HG03558 (cell line): Measurements from ENCODE around the gene RTP3.
"Not testable (repeated sequence)": the region's sequence is repeated elsewhere in the genome, so short reads cannot be mapped to it uniquely, and the experiment has no call there.

Source experiments
- ATAC-seq: cut with Tn5 transposase; IDR thresholded peaks from one replicate; pipeline ENCODE4 v1.9.1; 2021; ENCODE audit warnings: moderate number of reproducible peaks; ENCODE audit not compliant: unreplicated experiment; ENCODE audit errors: extremely low read depth

Gene RTP3

GRCh38 chr3:46489875-46490274 is 7.9 kb upstream of the RTP3 start:
- ATAC-seq, result no peak

DNA sequence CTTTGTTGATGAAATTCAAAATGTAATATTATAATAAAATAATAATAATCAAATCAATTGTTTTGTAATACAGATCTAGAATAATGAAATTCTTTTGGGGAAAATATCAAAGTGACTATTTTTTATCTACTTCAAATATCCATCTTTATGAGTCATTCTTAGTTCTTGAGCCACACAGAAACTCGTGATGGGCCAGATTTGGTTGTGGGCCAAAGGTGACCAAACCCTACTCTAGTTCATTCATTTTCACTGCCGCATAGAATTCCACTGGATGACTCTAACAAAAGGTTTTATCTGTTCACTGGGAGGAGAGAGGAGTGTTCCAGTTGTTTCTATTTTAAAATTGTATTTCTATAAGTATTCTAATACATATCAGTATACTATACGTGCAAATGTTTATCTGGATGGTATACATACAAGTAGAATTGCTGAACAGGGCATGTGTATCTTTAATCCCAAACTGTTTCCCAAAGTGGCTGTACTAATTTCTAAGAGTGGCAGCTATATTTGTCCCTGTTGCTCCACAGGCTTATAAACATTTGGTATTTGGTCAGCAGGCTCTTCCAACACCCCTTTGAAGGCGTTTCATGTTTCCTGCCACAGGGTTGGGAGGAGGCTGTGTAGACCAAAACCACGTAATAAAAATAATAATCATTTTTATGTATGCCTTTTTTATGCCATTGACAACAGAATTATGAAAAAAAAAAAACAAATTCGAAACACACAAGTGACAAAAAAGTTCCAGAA is 7.3 kb upstream of the RTP3 start:
- no peak for ATAC-seq

DNA sequence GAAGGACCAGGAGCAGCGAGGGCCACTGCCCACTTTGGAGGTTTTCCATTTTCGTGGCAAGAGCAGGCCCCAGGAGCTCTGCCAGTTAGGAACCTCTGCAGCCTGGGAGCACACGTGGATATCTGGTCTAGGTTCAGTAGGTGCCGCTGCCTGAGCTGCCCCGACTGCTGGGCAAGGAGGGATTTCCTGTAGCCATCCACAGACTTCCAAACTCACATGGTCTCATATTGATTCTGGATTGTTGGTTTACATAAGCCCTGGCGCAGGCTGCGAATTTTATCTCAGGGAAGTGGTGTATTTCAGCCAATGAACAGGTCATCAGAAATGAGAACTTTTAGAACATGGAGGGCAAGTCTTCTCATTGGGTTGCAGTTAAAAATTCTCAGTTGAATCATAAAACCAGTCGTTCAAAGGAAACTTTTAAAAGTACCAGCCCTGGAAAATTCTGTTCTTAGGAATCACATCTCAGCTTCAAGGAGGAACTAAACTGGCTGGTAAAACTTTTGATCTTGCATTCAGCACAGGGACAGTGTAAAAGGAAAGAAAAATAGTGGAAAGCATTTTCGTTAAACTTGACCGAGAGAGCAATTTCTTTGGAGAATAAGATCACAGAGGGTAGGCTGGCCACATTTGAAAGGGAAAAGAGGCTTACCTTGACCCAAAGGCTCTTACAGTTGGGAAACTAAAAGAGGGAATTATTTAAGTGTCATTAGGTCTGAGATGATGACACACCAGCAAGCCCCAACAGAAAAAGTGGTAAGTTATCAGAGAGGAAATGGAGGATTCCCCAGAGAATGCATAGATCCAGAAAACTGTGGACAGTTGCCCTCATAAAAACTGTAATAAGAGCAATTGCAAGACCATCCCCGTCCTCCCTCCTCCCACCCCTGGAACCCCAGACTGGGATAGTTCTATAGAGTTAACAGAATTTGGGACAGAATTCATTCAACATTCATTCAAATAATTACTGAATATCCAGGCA is 6.4 kb upstream of the RTP3 start:
- no peak for ATAC-seq

DNA sequence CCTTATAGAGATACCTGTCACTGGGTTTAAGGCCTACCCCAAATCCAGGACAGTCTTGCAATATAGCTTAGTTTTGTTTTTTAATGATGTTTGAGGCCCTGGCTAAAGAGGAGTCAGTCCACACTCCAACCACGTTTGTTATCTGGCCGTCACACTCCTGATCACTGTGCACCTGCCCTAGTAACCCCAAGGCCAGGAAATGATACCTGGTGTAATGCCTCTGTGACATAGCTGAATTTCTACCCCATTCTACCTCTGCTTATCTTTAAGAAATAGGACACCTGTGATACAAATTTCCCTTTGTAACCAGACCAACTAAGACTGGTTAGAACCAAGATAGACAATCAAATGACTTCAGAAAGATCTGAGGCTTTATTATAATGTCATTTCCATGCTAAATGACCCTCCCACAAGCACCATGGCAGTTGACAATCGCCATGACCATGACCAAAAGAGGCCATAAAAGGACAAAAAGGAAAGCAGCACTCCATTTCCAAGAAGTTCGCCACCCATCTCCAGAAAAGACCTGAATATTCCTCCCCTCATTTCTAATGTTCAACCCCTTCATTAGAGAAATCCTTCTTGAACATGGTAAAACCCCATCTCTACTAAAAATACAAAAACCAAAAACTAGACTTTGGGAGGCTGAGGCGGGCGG is 4.8 kb upstream of the RTP3 start:
- ATAC-seq, result no peak

GRCh38 chr3:46494491-46494890 is 3.3 kb upstream of the RTP3 start:
- not testable (repeated sequence) for ATAC-seq

DNA sequence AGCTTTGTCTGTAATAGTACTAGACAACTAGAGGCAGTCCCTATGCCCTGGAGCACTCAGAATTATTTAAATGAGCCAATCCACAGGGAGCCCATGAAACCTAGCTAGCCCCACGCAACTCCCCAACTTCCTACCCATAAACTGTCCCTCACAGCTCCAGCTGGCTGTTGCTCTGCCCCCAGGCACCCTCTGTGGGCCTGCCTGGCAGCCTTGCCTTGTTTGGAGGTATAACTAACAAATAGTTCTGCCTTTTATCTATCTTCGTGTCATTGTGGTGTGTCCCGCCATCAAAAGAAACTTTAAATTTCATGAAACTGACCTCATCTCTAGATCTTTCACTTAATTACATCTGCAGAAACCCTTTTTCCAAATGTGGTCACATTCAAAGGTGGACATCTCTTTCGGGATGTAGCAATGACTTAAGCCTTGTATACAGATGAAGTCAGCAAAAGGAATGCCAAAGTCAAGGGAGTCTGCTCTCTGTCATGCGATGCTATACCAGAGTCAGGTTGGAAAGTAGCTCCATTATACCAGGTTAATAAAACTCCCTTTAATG is 1.8 kb upstream of the RTP3 start:
- no peak for ATAC-seq

GRCh38 chr3:46496746-46497555 is 825 bp upstream of the RTP3 start:
- ATAC-seq, result no peak

DNA sequence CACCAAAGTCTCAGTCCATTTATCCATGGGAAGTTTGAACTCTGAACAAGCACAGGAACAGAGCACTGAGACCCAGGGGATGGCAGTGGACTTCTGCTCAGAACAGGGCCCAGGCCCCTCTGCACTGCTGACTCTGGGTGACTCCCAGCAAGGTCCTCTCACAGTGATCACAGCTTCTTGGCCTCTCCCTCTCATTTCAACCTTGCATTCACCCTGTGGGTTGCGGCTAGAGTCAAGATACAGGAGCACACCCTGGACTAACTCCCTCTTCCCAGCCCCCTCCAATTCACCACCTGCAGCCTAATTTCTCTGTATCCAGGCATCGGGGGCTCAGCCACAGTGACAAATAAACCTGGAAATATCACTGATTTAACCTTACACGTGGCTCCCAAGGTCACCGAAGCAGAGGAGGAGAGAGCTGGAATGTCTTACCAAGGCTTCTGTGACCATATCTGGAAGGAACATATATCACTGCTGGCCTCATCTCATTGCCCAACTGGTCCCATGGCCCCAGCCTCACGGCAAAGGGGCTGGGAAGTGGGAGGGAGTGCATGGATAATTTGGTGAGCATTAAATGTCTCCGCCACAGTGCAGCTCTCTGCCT is 1.2 kb downstream of the RTP3 start:
- ATAC-seq, result no peak

DNA sequence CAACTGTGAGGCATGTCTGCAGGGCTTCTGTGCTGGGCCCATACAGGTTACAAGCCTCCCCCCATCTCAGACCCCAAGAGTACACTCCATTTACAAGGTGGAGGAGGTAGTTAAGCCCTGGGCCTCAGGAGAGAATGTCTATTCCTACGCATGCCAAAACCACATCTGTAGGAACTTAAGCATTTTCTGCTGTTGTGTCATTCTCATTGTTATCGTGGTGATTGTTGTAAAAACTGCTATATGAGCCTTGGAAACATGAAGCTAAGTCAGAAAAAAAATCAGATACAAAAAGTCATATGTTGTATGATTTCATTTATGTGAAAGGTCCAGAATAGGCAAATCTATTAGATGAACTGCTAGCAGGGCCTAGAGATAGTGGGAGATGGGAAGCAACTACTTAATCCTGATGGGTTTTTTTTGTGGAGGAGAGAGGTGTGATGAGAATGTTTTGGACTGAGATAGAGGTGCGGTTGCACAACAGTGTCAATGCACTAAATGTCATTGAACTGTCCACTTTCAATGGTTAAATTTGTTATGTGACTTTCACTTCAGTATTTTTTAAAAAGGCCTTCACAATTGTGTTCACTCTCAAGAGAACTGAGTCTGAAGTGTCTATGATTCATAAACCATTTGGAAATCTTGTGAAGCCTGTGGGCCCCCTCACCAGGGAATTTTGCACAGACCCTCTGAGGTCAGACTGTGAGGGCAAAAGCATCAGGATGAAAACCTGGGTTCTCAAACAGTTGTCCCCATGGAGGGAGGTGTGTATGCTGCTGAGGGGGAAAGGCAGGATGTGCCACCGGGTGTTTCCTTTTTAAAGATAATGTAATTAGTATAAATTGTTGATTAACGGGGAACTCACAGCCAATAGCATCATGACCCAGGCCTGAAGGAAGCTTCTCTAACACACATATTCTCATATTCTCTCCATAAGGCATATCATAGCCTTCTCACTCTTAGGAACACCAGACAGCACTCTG is 3.2 kb downstream of the RTP3 start:
- no peak for ATAC-seq

DNA sequence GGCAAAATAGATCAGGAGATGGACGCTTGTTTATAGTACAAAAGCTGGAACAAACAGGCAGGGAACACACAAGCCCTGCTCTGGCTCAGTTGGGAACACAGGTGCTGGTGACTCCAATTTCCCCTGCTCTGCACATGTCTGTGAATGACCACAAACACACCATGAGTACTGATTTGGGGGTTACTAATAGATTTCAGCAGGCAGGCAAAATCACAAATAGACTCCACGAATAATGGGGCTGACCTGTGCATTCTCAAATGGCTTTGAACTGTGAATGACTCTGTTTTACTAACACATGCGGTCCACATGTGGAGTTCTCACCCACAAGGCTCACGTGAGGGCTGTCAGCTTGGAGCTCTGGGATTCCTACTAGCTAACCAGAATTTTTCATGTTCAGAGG is 3.9 kb downstream of the RTP3 start:
- ATAC-seq, result no peak

GRCh38 chr3:46503200-46503874 is 5.6 kb downstream of the RTP3 start:
- ATAC-seq, result no peak

- ATAC-seq, result no peak
Measured at GRCh38 chr3:46504789-46505188, 7.0 kb downstream of the RTP3 start.

DNA sequence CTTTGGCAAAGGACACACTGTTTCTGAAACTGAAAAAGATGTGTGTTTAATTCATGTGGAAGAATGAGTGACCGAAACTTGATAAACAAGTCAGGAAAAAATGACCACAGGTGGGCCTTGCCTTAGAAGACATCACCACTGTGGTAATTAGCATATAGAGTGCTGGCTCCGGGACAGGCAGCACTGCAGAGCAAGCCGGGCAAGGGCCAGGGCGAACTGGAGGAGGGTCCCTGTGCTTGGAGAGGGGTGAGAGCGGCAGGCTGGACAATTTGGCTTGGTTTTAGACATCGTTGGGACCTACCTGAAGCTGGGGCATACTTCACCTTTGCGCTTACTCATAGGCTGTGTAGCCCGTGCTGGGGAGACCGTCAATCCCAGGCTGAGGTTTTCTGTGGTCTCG is 8.2 kb downstream of the RTP3 start:
- ATAC-seq, result no peak

DNA sequence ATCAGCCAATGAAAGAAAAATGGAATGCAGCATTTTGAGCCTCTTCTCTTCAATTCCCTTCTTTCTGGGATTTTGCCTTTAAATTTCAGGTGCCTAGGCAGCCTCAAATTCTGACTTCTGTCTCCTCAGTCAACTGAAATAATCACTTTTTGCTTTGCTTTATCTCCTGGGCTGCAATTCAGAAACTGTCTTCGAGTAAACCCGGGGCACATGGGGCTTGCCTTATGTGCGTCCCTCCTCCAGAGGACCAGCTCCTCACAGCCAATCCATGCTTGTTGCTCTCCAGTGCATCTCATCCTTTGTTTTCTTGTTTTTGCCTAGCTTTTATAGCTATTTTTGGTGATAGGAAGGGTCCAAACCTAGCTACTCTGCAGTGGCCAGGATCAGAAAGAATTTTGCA is 8.8 kb downstream of the RTP3 start:
- no peak for ATAC-seq

- no peak for ATAC-seq
Measured at GRCh38 chr3:46508850-46509591, 11.2 kb downstream of the RTP3 start.

DNA sequence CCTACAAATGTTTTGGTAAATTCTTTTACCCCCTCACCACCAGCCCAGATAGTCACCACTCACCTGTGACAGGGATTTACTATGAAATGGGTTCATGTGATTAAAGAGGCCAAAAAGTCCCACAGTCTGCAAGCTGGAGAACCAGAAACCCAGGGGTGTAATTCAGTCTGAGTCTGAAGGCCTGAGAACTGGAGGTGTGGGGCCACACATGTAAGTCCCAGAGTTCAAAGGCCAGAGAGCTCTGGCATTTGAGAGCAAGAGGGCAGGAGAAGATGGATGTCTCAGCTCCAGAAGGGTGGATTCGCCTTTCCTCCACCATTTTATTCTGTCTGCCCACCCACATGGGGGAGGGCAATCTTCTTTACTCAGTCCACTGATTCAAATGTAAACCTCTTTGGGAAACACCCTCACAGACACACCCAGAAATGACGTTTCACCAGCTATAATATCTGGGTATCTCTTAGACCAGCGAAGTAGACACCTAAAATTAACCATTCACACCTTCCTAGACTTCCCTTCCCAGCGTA is 11.9 kb downstream of the RTP3 start:
- ATAC-seq, result no peak
